Activated CD4-positive, alpha-beta memory T cell treated with anti-CD3 and anti-CD28 coated beads for 36 hours (primary cell): ENCODE results near the gene HSCB. TPM values are rescaled to one million over a fixed set of nuclear protein-coding genes. Genes with fewer than 3 reads are reported as not detected.
A peak's percentile ranks its signal among the peaks of the same experiment; 100 is the strongest.

ENCODE experiments used
- CTCF ChIA-PET: fragments of 350-600 bp; sonication (Branson Sonifier 250); formaldehyde crosslinking; loops from one replicate; lab custom pipeline; 2021; ENCODE audit warnings: antibody characterized with exemption, inconsistent platforms; lab: Charles Lee
- POLR2A ChIA-PET: fragments of 350-600 bp; sonication (Branson Sonifier 250); formaldehyde crosslinking; loops from one replicate; lab custom pipeline; 2021; ENCODE audit warnings: antibody characterized with exemption; lab: Charles Lee
- DNase-seq: peaks from one replicate; pipeline ENCODE4 v3.0.0-alpha.2; 2020
- H3K27ac Mint-ChIP-seq: one replicate; pipeline ENCODE4 v1.8.0; 2021; ENCODE audit warnings: mixed read lengths
- H3K27me3 Mint-ChIP-seq: one replicate; pipeline ENCODE4 v1.8.0; 2021; ENCODE audit warnings: mixed read lengths
- H3K36me3 Mint-ChIP-seq: one replicate; pipeline ENCODE4 v1.8.0; 2021; ENCODE audit warnings: mixed read lengths
- H3K4me1 Mint-ChIP-seq: one replicate; pipeline ENCODE4 v1.8.0; 2021; ENCODE audit warnings: low read depth, mixed read lengths
- H3K4me3 Mint-ChIP-seq: one replicate; pipeline ENCODE4 v1.8.0; 2021; ENCODE audit warnings: mild to moderate bottlenecking, mixed read lengths
- H3K9me3 Mint-ChIP-seq: one replicate; pipeline ENCODE4 v1.8.0; 2021; ENCODE audit warnings: mixed read lengths
- intact Hi-C: fragments of 100-400 bp; cut with micrococcal nuclease; formaldehyde crosslinking; loops from one replicate; pipeline ENCODE4 v1.15.1; 2023
- total RNA-seq, 2 experiments: library from RNA; stranded (reverse); gene quantifications; one replicate each; pipeline ENCODE4 v1.2.3, GENCODE V29; 2021

HSCB gene
- total RNA-seq, 2 experiments from 2014 or later, result 16.5 to 18.1 TPM

DNA sequence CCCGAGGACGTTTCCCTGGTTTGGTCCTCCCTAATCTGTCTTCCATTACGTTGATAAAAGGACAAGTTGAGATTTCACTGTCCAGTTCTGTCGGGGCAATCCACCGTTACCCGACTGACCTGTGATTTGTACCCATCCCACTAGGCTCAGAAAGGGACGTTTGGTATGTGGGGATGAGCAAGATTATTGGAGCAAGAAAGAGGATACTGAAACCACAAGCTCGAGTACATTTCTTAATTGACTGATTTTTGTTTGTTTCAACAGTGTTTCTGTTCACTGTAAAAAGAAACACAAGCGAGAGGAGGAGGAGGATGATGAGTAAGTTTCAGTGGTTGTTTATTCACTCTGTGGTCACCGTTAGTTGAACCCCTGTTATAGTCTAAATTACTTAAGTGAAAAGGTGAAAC, 31.6 kb downstream of the HSCB start:
- CTCF ChIA-PET, result interaction anchor here (1.4 to 2.1 kb wide), 5 partner anchors 10 to 56 kb away, joined by 3 to 36 read pairs (median 4); partner anchors contain the start of gene XBP1
- H3K27me3 Mint-ChIP-seq, result no peaks in the 10 kb centered on the region
- H3K4me1 Mint-ChIP-seq, result peaks cover 24% of the 10 kb centered on the region
- H3K9me3 Mint-ChIP-seq, result peaks cover 5% of the 10 kb centered on the region
- POLR2A ChIA-PET, result interaction anchor here (0.9 to 3.1 kb wide), 5 partner anchors 21 to 32 kb away, joined by 3 to 70 read pairs (median 4); partner anchors contain the start of genes CHEK2, HSCB and XBP1
- intact Hi-C loops, result loop anchor here (1.0 to 2.0 kb wide), 8 partner anchors 19 to 394 kb away; partner anchors contain the start of gene HSCB
- H3K27ac Mint-ChIP-seq, result peak overlapping the region; percentile 97
- peaks cover 20% of the 10 kb centered on the region for H3K36me3 Mint-ChIP-seq
- H3K4me3 Mint-ChIP-seq, result peak overlapping the region; percentile 98
- no peak for DNase-seq

DNA sequence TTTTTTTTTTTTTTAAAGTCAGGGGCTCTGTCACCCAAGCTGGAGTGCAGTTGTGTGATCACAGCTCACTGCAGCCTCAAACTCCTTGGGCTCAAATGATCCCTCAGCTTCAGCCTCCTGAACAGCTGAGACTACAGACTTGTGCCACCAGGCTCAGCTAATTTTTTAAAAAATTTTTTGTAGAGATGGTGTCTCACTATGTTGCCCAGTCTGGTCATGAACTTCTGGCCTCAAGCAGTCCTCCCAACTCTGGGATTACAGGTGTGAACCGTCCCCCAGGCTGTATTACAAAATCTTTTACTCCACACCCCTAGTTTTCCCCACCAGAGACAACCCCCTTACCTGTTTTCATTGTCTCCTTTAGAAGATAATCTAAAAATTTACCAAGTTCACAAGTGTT, 32.5 kb downstream of the HSCB start:
- Mint-ChIP-seq H3K36me3 (peaks cover 20% of the 10 kb centered on the region), H3K27me3 (no peaks in the 10 kb centered on the region), H3K27ac (peak overlapping the region; percentile 28), H3K9me3 (no peaks in the 10 kb centered on the region), H3K4me1 (peaks cover 26% of the 10 kb centered on the region), H3K4me3 (peak overlapping the region; percentile 57)
- ChIA-PET CTCF (no interaction called here), POLR2A (interaction anchor here (2.9 to 3.1 kb wide), 2 partner anchors 21 to 26 kb away, joined by 13 to 70 read pairs; partner anchors contain the start of gene XBP1)
- DNase-seq, result no peak
- intact Hi-C loops, result no loop called here

- ChIA-PET CTCF (no interaction called here), POLR2A (no interaction called here)
- H3K27ac Mint-ChIP-seq, result no peak overlapping the region
- no peak for DNase-seq
- no peaks in the 10 kb centered on the region for H3K27me3 Mint-ChIP-seq
- no peaks in the 10 kb centered on the region for H3K9me3 Mint-ChIP-seq
- H3K36me3 Mint-ChIP-seq, result peaks cover 33% of the 10 kb centered on the region
- intact Hi-C loops, result no loop called here
- no peak overlapping the region for H3K4me3 Mint-ChIP-seq
- peaks cover 26% of the 10 kb centered on the region for H3K4me1 Mint-ChIP-seq
Measured at GRCh38 chr22:28779833-28780232, 38.0 kb downstream of the HSCB start.

DNA sequence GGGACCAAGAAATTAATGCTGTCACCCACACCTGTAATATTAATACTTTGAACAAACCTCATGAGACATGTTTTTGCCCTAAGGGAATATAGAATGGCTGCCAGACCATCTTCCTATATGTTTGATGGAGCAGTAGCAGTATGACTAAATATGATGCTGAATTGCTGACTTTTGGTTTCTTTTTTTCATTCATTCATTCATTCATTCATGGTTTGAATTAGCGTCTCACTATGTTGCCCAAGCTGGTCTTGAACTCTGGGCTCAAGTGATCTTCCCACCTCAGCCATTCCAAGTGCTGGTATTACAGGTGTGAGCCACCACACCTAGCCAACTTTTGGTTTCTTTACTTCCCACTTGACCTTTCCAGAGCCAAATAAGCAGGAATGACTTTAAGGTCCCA, 38.5 kb downstream of the HSCB start:
- Mint-ChIP-seq H3K27me3 (no peaks in the 10 kb centered on the region), H3K36me3 (peaks cover 34% of the 10 kb centered on the region), H3K27ac (no peak overlapping the region), H3K9me3 (no peaks in the 10 kb centered on the region), H3K4me3 (no peak overlapping the region), H3K4me1 (peaks cover 24% of the 10 kb centered on the region)
- CTCF ChIA-PET, result no interaction called here
- POLR2A ChIA-PET, result no interaction called here
- intact Hi-C loops, result no loop called here
- DNase-seq, result no peak

DNA sequence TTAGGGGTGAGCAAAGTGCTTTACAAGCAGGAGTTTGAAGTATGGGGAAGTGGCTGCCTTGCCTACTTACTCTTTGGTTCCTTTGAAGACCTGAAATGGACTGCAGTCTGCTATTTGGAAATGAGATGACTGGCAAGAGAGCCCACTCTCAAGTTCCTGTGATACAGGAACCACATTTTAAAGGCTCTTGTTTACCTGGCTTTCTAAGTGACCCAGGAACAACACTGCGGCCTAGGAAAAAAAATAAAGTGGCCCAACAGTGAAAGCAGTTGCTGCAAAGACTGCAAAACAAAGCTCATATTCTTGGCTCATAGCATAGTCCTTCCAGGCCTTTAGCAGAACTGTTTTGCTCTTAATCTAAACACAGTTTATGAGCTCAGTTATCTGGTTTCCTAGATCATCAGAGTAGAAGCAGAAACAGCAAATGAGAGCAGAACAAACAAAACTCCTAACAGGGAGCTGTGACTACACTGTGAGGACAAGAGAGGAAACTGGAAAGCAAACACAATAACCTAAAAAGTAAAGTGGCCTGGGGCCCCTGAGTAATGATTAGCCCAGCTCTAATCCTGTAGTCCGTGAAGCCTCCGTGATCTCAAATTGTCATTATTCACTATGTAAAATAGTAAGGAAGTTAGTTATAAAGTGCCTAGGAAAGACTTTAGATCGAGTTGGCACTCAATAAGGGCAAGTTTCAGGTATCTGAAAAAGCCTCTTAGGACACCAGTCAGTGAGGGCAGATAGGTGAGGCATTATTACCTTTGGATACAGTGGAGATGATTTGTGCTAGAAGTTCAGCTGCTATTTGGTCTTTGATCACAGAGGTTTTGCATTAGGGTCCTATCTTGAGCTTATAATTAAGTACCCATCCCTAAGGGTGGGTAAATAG, 42.2 kb downstream of the HSCB start:
- POLR2A ChIA-PET, result no interaction called here
- intact Hi-C loops, result no loop called here

DNA sequence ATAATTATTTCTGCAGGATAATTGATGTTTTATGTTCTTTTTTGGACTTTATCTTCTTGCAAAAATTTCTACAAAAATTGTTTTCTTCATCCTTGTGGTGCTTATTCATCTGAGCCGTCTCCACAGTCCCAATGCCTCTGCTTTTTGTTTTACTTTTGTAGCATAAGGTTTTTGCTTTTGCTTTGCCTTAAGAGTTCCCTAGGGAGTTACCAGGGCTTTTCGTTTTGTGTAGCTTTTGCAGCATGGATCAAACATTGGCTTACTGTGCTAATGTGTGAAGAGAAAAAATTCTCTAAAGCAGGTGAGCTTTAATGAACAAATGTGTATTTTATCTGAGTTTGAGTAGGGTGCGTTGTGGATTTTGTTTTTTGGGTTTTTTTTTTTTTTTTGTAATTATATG, 46.8 kb downstream of the HSCB start:
- no peaks in the 10 kb centered on the region for H3K9me3 Mint-ChIP-seq
- H3K27me3 Mint-ChIP-seq, result no peaks in the 10 kb centered on the region
- H3K27ac Mint-ChIP-seq, result no peak overlapping the region
- CTCF ChIA-PET, result interaction anchor here (6.1 kb wide), 1 partner anchor 40 kb away, joined by 55 read pairs; no protein-coding TSS in a partner anchor
- POLR2A ChIA-PET, result no interaction called here
- intact Hi-C loops, result no loop called here
- H3K36me3 Mint-ChIP-seq, result peaks cover 33% of the 10 kb centered on the region
- peaks cover 21% of the 10 kb centered on the region for H3K4me1 Mint-ChIP-seq
- H3K4me3 Mint-ChIP-seq, result no peak overlapping the region
- DNase-seq, result no peak

More for the DNA sequence above, 42.2 kb downstream of the HSCB start:
- DNase-seq, result no peak
- Mint-ChIP-seq H3K27ac (no peak overlapping the region), H3K27me3 (no peaks in the 10 kb centered on the region), H3K4me1 (peaks cover 10% of the 10 kb centered on the region), H3K4me3 (no peak overlapping the region), H3K36me3 (peaks cover 42% of the 10 kb centered on the region), H3K9me3 (no peaks in the 10 kb centered on the region)
- CTCF ChIA-PET, result interaction anchor here (0.6 to 1.1 kb wide), 2 partner anchors 11 to 23 kb away, joined by 3 read pairs; partner anchors contain the start of gene CCDC117

DNA sequence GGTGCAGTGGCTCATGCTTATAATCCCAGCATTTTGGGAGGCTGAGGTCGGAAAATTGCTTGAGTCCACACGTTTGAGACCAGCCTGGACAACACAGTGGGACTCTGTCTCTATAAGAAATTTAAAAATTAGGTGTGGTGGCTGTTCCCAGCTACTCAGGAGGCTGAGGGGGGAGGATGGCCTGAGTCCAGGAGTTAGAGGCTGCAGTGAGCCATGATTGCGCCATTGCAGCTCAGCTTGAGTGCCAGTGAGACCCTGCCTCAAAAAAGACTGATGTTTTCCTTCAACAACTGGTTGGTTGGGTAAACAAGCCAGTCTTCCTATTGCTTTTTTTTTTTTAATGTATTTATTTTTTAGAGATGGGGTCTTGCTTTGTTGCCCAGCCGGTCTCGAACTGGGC, 49.3 kb downstream of the HSCB start:
- intact Hi-C loops, result loop anchor here (2.0 kb wide), 1 partner anchor 38 kb away; no protein-coding TSS in a partner anchor
- ChIA-PET CTCF (interaction anchor here (0.8 to 6.1 kb wide), 4 partner anchors 8 to 65 kb away, joined by 3 to 55 read pairs (median 4); no protein-coding TSS in a partner anchor), POLR2A (interaction anchor here (0.8 kb wide), 1 partner anchor 20 kb away, joined by 3 read pairs; no protein-coding TSS in a partner anchor)
- no peak for DNase-seq
- peaks cover 42% of the 10 kb centered on the region for H3K36me3 Mint-ChIP-seq
- H3K27me3 Mint-ChIP-seq, result no peaks in the 10 kb centered on the region
- H3K27ac Mint-ChIP-seq, result no peak overlapping the region
- no peak overlapping the region for H3K4me3 Mint-ChIP-seq
- peaks cover 41% of the 10 kb centered on the region for H3K4me1 Mint-ChIP-seq
- H3K9me3 Mint-ChIP-seq, result no peaks in the 10 kb centered on the region

- DNase-seq, result no peak
- H3K27ac Mint-ChIP-seq, result peak overlapping the region; percentile 1
- H3K4me1 Mint-ChIP-seq, result peaks cover 50% of the 10 kb centered on the region
- CTCF ChIA-PET, result interaction anchor here (6.1 kb wide), 1 partner anchor 37 kb away, joined by 55 read pairs; no protein-coding TSS in a partner anchor
- H3K4me3 Mint-ChIP-seq, result no peak overlapping the region
- POLR2A ChIA-PET, result interaction anchor here (0.6 to 0.8 kb wide), 2 partner anchors 19 to 36 kb away, joined by 3 to 6 read pairs; no protein-coding TSS in a partner anchor
- no peaks in the 10 kb centered on the region for H3K27me3 Mint-ChIP-seq
- intact Hi-C loops, result loop anchor here (1.0 to 2.0 kb wide), 2 partner anchors 19 to 37 kb away; no protein-coding TSS in a partner anchor
- H3K36me3 Mint-ChIP-seq, result peaks cover 44% of the 10 kb centered on the region
- no peaks in the 10 kb centered on the region for H3K9me3 Mint-ChIP-seq
Measured at GRCh38 chr22:28791841-28792490, 50.1 kb downstream of the HSCB start.

DNA sequence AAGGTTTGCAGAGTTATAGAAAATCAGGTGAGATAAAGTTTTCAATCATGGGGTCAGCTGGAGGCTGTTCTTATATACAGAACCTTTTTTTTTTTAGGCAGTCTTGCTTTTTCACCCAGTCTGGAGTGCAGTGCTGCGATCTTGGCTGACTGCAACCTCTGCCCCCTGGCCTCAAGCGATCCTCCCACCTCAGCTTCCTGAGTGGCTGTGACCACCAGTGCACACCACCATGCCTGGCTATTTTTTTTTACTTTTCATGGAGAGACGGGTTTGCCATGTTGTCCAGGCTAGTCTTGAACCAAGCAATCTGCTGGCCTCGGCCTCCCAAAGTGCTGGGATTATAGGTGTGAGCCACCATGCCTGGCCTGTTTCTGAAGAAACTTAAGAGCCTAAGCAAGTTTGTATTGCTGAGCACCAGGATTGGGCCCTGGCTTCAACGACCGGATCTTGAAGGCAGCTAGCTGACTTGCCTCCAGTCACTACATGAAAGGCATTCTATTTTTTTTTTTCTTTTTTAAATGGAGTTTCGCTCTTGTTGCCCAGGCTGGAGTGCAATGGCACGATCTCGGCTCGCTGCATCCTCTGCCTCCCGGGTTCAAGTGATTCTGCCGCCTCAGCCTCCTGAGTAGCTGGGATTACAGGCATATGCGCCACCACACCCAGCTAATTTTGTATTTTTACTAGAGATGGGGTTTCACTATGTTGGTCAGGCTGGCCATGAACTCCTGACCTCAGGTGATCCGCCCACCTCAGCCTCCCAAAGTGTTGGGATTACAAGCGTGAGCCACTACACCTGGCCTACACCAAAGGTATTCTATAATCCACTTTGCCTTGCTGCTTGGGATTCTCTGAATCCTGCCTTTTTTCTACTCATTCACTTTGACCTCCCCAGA, 50.9 kb downstream of the HSCB start:
- Mint-ChIP-seq H3K27ac (peak overlapping the region; percentile 1), H3K36me3 (peaks cover 51% of the 10 kb centered on the region), H3K27me3 (no peaks in the 10 kb centered on the region), H3K4me1 (peaks cover 56% of the 10 kb centered on the region), H3K4me3 (no peak overlapping the region), H3K9me3 (no peaks in the 10 kb centered on the region)
- no peak for DNase-seq
- intact Hi-C loops, result loop anchor here (1.0 kb wide), 1 partner anchor 19 kb away; no protein-coding TSS in a partner anchor
- ChIA-PET CTCF (interaction anchor here (1.9 kb wide), 1 partner anchor 65 kb away, joined by 4 read pairs; no protein-coding TSS in a partner anchor), POLR2A (interaction anchor here (0.6 to 0.8 kb wide), 2 partner anchors 19 to 36 kb away, joined by 3 to 6 read pairs; no protein-coding TSS in a partner anchor)

DNA sequence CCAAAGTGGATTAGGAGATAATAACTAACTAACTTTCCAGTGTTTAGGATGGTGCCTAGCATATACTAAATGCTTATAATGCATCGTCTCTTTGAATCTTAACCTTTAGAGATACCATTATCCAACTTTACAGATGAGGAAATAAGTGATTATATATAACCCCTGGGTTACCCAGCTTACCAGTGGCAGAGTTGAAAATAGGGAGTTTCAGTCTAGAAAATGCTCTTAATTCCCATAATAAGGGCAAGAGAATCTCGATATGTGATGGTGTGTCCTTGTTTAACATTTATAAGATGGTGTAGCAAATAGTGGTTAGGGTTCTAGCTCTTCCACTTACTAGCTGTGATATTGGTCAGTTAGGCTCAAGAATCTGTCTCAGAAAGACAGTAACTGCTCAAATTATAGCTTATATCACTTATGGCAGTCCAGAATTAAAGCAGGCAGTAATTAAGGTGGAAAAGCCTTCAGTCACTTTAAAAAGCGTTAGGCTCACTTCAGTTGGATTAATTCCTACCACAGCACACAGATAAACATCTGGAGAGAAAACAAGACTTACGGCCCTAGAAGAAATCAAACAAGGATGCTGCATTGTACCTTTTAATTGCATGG, 52.2 kb downstream of the HSCB start:
- POLR2A ChIA-PET, result interaction anchor here (2.9 kb wide), 1 partner anchor 21 kb away, joined by 13 read pairs; the partner anchor contains the start of gene CCDC117
- Mint-ChIP-seq H3K9me3 (no peaks in the 10 kb centered on the region), H3K27me3 (no peaks in the 10 kb centered on the region), H3K27ac (no peak overlapping the region), H3K4me3 (no peak overlapping the region), H3K36me3 (peaks cover 57% of the 10 kb centered on the region), H3K4me1 (peaks cover 67% of the 10 kb centered on the region)
- intact Hi-C loops, result no loop called here
- DNase-seq, result no peak
- CTCF ChIA-PET, result interaction anchor here (1.5 to 1.9 kb wide), 2 partner anchors 35 to 63 kb away, joined by 4 read pairs; no protein-coding TSS in a partner anchor
